SK-N-MC (cell line): Measurements from ENCODE around the gene CREB3L2.

ENCODE experiments used
- EZH2 ChIP-seq: fragments of 200-600 bp; sonication (generic); IDR thresholded peaks from one replicate; pipeline ENCODE4 v1.6.1; 2017; ENCODE audit warnings: antibody characterized with exemption
- FOXP2 ChIP-seq: optimal IDR thresholded peaks from 2 replicates; pipeline ENCODE3; 2011; ENCODE audit warnings: mild to moderate bottlenecking, moderate library complexity; ENCODE audit not compliant: insufficient read depth; ENCODE audit errors: extremely low read length, control extremely low read depth
- POLR2AphosphoS5 ChIP-seq: IDR thresholded peaks from 2 replicates; pipeline ENCODE4 v1.6.1; 2012; ENCODE audit warnings: mild to moderate bottlenecking, low read depth, low read length, borderline replicate concordance

DNA sequence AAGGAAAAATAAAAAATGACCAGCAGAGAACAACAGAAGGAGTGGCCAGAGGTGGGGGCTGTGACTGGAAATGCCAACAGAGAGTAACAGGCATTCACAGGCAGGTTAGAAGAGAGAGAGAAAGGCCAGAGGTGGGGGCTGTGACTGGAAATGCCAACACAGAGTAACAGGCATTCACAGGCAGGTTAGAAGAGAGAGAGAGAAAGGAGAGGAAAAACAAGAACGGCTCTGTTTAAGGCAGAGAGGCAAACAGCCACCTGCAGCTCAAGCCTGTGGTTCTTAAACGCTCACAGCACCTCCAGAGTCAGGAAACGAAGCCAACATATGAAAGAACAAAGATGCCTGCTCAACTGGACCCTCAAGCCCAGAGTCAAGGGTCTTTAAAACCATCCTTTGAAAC is 115.6 kb downstream of the CREB3L2 start:
- TF ChIP-seq EZH2 = no peak
- TF ChIP-seq POLR2AphosphoS5 = no peak
- no peak for TF ChIP-seq FOXP2
